Measurements from ENCODE around the gene HTRA3.

Gene HTRA3

DNA sequence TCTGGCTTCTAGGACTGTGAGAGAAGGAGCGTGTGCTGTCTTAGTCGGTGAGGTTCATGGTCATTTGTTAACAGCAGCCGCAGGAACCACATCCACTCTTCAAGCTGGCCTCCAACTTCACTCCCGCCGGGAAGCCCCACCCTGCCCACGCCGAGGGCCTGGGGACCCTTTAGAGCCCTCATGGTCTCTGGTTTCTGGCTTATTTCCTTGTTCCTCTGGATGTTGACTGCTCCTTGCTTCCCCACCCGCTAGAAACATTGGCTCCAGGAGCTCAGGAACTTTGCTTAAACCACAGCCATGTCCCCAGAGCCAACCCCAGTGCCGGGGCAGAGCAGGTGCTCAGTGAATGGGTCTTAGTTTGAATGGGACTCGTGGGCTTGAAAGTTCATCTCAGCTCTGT lies 40.8 kb downstream of the HTRA3 start:
- ChIA-PET POLR2A (no interaction called here), CTCF (interaction anchor here (0.6 to 1.2 kb wide), 2 partner anchors 12 to 92 kb away, joined by 3 to 6 read pairs; no protein-coding TSS in a partner anchor)
- Histone ChIP-seq H3K36me3 (ENCODE audit: control insufficient read depth in 2 of 2, insufficient read depth in 1 of 2, low read length in 2 of 2) (no peaks in the 10 kb centered on the region), H3K27ac (ENCODE audit: extremely low read depth, low read depth, low read length) (no peak overlapping the region), H3K4me3 (ENCODE audit: low read depth, low read length) (no peak overlapping the region), H3K4me1 (ENCODE audit: control insufficient read depth, insufficient read depth, low read length) (no peaks in the 10 kb centered on the region), H3K9me3 (ENCODE audit: control insufficient read depth, insufficient read depth, low read depth, low read length) (no peaks in the 10 kb centered on the region)
- no peak for TF ChIP-seq KLF8 (tag by site-specific recombination; IDR thresholded peaks at IDR 0.05)
- no peak for TF ChIP-seq SCRT1 (tag by site-specific recombination; IDR thresholded peaks at IDR 0.05; ENCODE audit: borderline replicate concordance)
- TF ChIP-seq ZNF626 (tag by site-specific recombination; IDR thresholded peaks at IDR 0.05): no peak
- TF ChIP-seq, protein P1, sequence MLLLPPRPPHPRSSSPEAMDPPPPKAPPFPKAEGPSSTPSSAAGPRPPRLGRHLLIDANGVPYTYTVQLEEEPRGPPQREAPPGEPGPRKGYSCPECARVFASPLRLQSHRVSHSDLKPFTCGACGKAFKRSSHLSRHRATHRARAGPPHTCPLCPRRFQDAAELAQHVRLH (tag by site-specific recombination; IDR thresholded peaks at IDR 0.05): no peak
- TF ChIP-seq ZFP69B (tag by site-specific recombination; IDR thresholded peaks at IDR 0.05): no peak

DNA sequence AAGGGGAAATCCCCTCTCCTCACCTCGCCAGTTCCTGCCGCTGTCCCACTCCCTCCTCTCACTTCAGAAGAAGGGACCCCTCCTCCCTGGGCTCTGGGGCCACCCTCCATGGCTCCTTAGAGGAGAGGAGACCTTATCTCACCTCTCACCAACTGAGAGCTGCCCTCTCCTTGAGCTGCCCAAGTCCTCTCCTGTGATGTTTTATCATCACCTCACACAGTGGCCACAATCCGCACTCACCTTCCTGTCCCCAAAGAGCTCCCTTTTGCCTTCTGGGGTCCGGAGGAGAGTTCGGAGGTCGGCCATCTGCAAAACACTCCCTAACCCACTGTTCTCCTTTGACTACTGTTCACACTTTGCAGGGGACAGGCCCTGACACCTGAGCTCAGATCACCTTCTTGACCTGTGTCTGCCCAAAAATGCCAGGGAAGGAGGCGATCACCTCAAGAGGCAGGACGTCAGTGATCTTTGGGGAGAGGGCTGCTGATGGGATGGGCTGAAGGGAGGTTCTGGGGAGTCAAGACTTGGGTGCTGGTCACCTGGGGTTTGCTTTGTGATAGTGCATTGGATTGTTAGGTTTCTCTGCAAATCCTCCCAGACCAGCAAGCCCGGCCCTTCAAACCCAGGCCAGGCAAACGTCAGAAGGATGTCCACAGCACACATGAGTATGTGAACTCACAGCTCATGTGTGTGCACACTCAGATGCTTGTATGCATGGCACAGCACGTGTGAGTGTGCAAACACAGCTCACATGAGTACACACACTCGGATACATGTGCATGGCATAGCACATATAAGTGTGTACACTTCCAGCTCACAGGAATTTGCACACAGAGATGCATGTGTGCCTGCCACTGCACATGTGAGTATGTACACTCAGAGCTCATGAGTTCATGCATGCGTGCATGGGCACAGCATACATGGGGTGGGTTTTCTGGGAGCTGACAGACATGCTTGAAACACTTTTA lies 41.8 kb downstream of the HTRA3 start:
- ChIA-PET POLR2A (no interaction called here), CTCF (interaction anchor here (1.2 kb wide), 1 partner anchor 91 kb away, joined by 3 read pairs; no protein-coding TSS in a partner anchor)
- TF ChIP-seq, protein P2, sequence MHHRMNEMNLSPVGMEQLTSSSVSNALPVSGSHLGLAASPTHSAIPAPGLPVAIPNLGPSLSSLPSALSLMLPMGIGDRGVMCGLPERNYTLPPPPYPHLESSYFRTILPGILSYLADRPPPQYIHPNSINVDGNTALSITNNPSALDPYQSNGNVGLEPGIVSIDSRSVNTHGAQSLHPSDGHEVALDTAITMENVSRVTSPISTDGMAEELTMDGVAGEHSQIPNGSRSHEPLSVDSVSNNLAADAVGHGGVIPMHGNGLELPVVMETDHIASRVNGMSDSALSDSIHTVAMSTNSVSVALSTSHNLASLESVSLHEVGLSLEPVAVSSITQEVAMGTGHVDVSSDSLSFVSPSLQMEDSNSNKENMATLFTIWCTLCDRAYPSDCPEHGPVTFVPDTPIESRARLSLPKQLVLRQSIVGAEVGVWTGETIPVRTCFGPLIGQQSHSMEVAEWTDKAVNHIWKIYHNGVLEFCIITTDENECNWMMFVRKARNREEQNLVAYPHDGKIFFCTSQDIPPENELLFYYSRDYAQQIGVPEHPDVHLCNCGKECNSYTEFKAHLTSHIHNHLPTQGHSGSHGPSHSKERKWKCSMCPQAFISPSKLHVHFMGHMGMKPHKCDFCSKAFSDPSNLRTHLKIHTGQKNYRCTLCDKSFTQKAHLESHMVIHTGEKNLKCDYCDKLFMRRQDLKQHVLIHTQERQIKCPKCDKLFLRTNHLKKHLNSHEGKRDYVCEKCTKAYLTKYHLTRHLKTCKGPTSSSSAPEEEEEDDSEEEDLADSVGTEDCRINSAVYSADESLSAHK (tag by site-specific recombination; IDR thresholded peaks at IDR 0.05): no peak
- Histone ChIP-seq H3K4me1 (ENCODE audit: control insufficient read depth, insufficient read depth, low read length) (no peaks in the 10 kb centered on the region; the same call in 1 of the 2 replicates), H3K36me3 (ENCODE audit: control insufficient read depth in 2 of 2, insufficient read depth in 1 of 2, low read length in 2 of 2) (no peaks in the 10 kb centered on the region), H3K4me3 (ENCODE audit: low read depth, low read length) (no peak overlapping the region), H3K27ac (ENCODE audit: extremely low read depth, low read depth, low read length) (no peak overlapping the region), H3K9me3 (ENCODE audit: control insufficient read depth, insufficient read depth, low read depth, low read length) (no peaks in the 10 kb centered on the region)

DNA sequence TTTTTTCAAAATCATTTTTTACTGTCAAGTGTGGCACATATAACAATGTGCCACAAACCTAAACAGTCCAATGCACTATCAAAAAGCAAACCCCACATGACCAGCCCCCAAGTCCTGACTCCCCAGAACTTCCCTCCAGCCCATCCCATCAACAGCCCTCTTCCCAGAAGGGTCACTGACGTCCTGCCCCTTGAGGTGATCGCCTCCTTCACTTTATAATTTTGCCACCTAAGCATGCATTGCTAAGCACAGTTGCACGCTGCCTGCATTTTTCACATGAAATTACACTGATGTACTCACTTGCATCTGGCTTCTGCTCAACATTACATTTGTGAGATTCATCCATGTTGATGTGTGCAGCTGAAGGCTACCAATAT lies 42.5 kb downstream of the HTRA3 start:
- ChIA-PET CTCF (no interaction called here), POLR2A (no interaction called here)
- no peaks in the 10 kb centered on the region for H3K9me3 ChIP-seq (ENCODE audit: control insufficient read depth, insufficient read depth, low read depth, low read length)
- H3K27ac ChIP-seq (ENCODE audit: extremely low read depth, low read depth, low read length): no peak overlapping the region
- H3K4me3 ChIP-seq (ENCODE audit: low read depth, low read length): no peak overlapping the region
- no peaks in the 10 kb centered on the region for H3K36me3 ChIP-seq (ENCODE audit: control insufficient read depth in 2 of 2, insufficient read depth in 1 of 2, low read length in 2 of 2)
- H3K4me1 ChIP-seq (ENCODE audit: control insufficient read depth, insufficient read depth, low read length): no peaks in the 10 kb centered on the region; the same call in 1 of the 2 replicates
- TF ChIP-seq ZSCAN23 (tag by site-specific recombination; IDR thresholded peaks at IDR 0.05): no peak
- TF ChIP-seq ZNF37A (tag by site-specific recombination; IDR thresholded peaks at IDR 0.05): no peak
- no peak for TF ChIP-seq GLI2 (tag by site-specific recombination; IDR thresholded peaks at IDR 0.05; ENCODE audit: borderline replicate concordance, low read depth)
- no peak for TF ChIP-seq ZNF266 (tag by site-specific recombination; IDR thresholded peaks at IDR 0.05; ENCODE audit: low read depth)
- no peak for TF ChIP-seq ZNF350 (tag by site-specific recombination; IDR thresholded peaks at IDR 0.05)
- no peak for TF ChIP-seq PRDM1 (tag by site-specific recombination; IDR thresholded peaks at IDR 0.05)
- TF ChIP-seq, protein P3, sequence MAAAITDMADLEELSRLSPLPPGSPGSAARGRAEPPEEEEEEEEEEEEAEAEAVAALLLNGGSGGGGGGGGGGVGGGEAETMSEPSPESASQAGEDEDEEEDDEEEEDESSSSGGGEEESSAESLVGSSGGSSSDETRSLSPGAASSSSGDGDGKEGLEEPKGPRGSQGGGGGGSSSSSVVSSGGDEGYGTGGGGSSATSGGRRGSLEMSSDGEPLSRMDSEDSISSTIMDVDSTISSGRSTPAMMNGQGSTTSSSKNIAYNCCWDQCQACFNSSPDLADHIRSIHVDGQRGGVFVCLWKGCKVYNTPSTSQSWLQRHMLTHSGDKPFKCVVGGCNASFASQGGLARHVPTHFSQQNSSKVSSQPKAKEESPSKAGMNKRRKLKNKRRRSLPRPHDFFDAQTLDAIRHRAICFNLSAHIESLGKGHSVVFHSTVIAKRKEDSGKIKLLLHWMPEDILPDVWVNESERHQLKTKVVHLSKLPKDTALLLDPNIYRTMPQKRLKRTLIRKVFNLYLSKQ (tag by site-specific recombination; IDR thresholded peaks at IDR 0.05; ENCODE audit: borderline replicate concordance): no peak
- TF ChIP-seq ZNF626 (tag by site-specific recombination; IDR thresholded peaks at IDR 0.05): no peak

All from HEK293 (cell line).